ENCODE results near the gene PPP4R1.

The PPP4R1 gene

GRCh38 chr18:9552616-9553015 is 61.7 kb downstream of the PPP4R1 start:
- Histone ChIP-seq H2BK5ac (ENCODE audit: low read depth, low read length, poor library complexity, severe bottlenecking) (no peak overlapping the region), H3K79me1 (replicated peaks; ENCODE audit: low read length, poor library complexity, severe bottlenecking) (peaks cover 26% of the 10 kb centered on the region)

DNA sequence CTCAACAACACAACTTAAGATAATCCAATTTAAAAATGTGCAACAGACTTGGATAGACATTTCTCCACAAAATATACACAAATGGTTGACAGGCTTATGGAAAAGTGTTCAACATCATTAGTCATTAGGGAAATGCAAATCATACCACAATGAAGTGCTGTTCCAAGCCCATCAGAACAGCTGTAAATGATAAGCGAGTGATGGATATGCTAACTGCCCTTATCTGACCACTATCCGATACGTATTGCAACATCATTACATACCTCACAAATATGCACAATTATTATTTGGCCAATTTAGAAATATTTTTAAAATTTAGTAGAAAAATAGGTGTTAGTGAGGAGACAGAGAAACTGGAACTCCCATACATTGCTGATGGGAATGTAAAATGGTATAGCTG is 62.2 kb downstream of the PPP4R1 start:
- H3K9ac ChIP-seq (ENCODE audit: low read length), result no peak overlapping the region
- no peak overlapping the region for H3K14ac ChIP-seq (ENCODE audit: low read length in 2 of 2)
- H3K4me3 ChIP-seq (ENCODE audit: insufficient read depth in 1 of 2, low read depth in 1 of 2, low read length in 2 of 2), result no peak overlapping the region
- H2BK5ac ChIP-seq (ENCODE audit: low read depth, low read length, poor library complexity, severe bottlenecking), result no peak overlapping the region
- no peak overlapping the region for H2AK5ac ChIP-seq (ENCODE audit: low read length, severe bottlenecking)
- no peak overlapping the region for H2BK15ac ChIP-seq (ENCODE audit: low read depth, poor library complexity, severe bottlenecking)
- H3K9me3 ChIP-seq (ENCODE audit: control insufficient read depth, low read length), result peaks cover 3% of the 10 kb centered on the region
- no peak overlapping the region for H3K18ac ChIP-seq (ENCODE audit: low read depth in 1 of 2, low read length in 2 of 2)
- no peaks in the 10 kb centered on the region for H3K27me3 ChIP-seq (ENCODE audit: control insufficient read depth in 1 of 2, insufficient read depth in 1 of 2, low read length in 2 of 2)
- H2BK120ac ChIP-seq (ENCODE audit: low read depth, low read length), result no peak overlapping the region
- H3K4me2 ChIP-seq (ENCODE audit: low read length, poor library complexity, severe bottlenecking), result no peak overlapping the region
- no peak for DNase-seq
- H2AFZ ChIP-seq (ENCODE audit: low read depth, low read length), result no peak overlapping the region
- no peak overlapping the region for H3K27ac ChIP-seq (ENCODE audit: low read length, poor library complexity, severe bottlenecking)
- H2BK12ac ChIP-seq (ENCODE audit: low read length in 2 of 2), result no peak overlapping the region
- no peak overlapping the region for H4K8ac ChIP-seq (ENCODE audit: low read length)
- H3K4ac ChIP-seq (ENCODE audit: low read depth in 1 of 2, low read length in 2 of 2), result no peak overlapping the region
- no peak overlapping the region for H3K23ac ChIP-seq (ENCODE audit: low read length in 2 of 2)
- H3K79me1 ChIP-seq (replicated peaks; ENCODE audit: low read length, poor library complexity, severe bottlenecking), result peaks cover 28% of the 10 kb centered on the region
- 100% methylated on average over 1 of the region's 3 CpGs for WGBS
- H3K36me3 ChIP-seq (ENCODE audit: control insufficient read depth in 1 of 2, insufficient read depth in 2 of 2, low read depth in 1 of 2, low read length in 2 of 2), result peaks cover 45 to 93% of the 10 kb centered on the region in 2 experiments
- no peaks in the 10 kb centered on the region for H3K4me1 ChIP-seq (ENCODE audit: control insufficient read depth, insufficient read depth, low read depth, low read length)
- no peak overlapping the region for H4K91ac ChIP-seq (ENCODE audit: low read length)

More at GRCh38 chr18:9552616-9553015, 61.7 kb downstream of the PPP4R1 start:
- Histone ChIP-seq H4K91ac (ENCODE audit: low read length) (no peak overlapping the region), H2AFZ (ENCODE audit: low read depth, low read length) (no peak overlapping the region), H3K4ac (ENCODE audit: low read depth in 1 of 2, low read length in 2 of 2) (no peak overlapping the region), H3K36me3 (ENCODE audit: control insufficient read depth in 1 of 2, insufficient read depth in 2 of 2, low read depth in 1 of 2, low read length in 2 of 2) (peaks cover 43 to 93% of the 10 kb centered on the region in 2 experiments), H3K18ac (ENCODE audit: low read depth in 1 of 2, low read length in 2 of 2) (no peak overlapping the region), H3K4me1 (ENCODE audit: control insufficient read depth, insufficient read depth, low read depth, low read length) (no peaks in the 10 kb centered on the region), H3K14ac (ENCODE audit: low read length in 2 of 2) (no peak overlapping the region), H2AK5ac (ENCODE audit: low read length, severe bottlenecking) (no peak overlapping the region), H3K27ac (ENCODE audit: low read length, poor library complexity, severe bottlenecking) (no peak overlapping the region), H3K4me3 (ENCODE audit: insufficient read depth in 1 of 2, low read depth in 1 of 2, low read length in 2 of 2) (no peak overlapping the region), H2BK12ac (ENCODE audit: low read length in 2 of 2) (no peak overlapping the region), H2BK15ac (ENCODE audit: low read depth, poor library complexity, severe bottlenecking) (no peak overlapping the region), H3K23ac (ENCODE audit: low read length in 2 of 2) (no peak overlapping the region), H3K9me3 (ENCODE audit: control insufficient read depth, low read length) (peaks cover 3% of the 10 kb centered on the region), H4K8ac (ENCODE audit: low read length) (no peak overlapping the region), H3K27me3 (ENCODE audit: control insufficient read depth in 1 of 2, insufficient read depth in 1 of 2, low read length in 2 of 2) (no peaks in the 10 kb centered on the region), H3K9ac (ENCODE audit: low read length) (no peak overlapping the region), H2BK120ac (ENCODE audit: low read depth, low read length) (no peak overlapping the region), H3K4me2 (ENCODE audit: low read length, poor library complexity, severe bottlenecking) (no peak overlapping the region)
- WGBS, result 97% methylated on average over 3 of the region's 4 CpGs
- no peak for DNase-seq

GRCh38 chr18:9550429-9550828 is 63.9 kb downstream of the PPP4R1 start:
- H3K9ac ChIP-seq (ENCODE audit: low read length), result no peak overlapping the region
- WGBS, result 86% methylated on average over 4 of the region's 4 CpGs
- H2BK120ac ChIP-seq (ENCODE audit: low read depth, low read length), result no peak overlapping the region

DNA sequence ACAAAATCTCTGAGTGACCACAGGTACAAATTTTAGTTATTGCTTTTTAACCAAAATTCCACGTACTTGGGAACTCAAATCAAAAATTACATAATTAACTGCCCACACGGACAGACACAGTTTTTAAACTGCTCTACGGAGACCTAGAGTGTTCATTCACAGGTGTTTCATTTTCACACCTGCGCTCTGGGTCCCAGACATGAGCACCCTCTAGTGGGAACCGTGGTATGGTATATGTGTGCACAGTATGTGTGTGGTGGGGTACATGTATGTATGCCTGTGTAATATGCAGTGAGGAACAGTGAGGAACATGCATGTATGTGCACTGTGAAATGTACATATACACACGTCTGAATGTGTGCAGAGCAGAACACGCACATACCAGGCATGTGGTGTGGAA is 65.0 kb downstream of the PPP4R1 start:
- Histone ChIP-seq H2BK120ac (ENCODE audit: low read depth, low read length) (no peak overlapping the region), H3K4me3 (ENCODE audit: insufficient read depth in 1 of 2, low read depth in 1 of 2, low read length in 2 of 2) (no peak overlapping the region), H3K27ac (ENCODE audit: low read length, poor library complexity, severe bottlenecking) (no peak overlapping the region), H4K8ac (ENCODE audit: low read length) (peak overlapping the region; percentile 40), H3K18ac (ENCODE audit: low read depth in 1 of 2, low read length in 2 of 2) (no peak overlapping the region), H2AFZ (ENCODE audit: low read depth, low read length) (no peak overlapping the region), H3K9ac (ENCODE audit: low read length) (no peak overlapping the region), H3K4me2 (ENCODE audit: low read length, poor library complexity, severe bottlenecking) (no peak overlapping the region), H3K23ac (ENCODE audit: low read length in 2 of 2) (no peak overlapping the region), H2AK5ac (ENCODE audit: low read length, severe bottlenecking) (no peak overlapping the region), H2BK15ac (ENCODE audit: low read depth, poor library complexity, severe bottlenecking) (no peak overlapping the region), H3K4me1 (ENCODE audit: control insufficient read depth, insufficient read depth, low read depth, low read length) (no peaks in the 10 kb centered on the region), H2BK12ac (ENCODE audit: low read length in 2 of 2) (no peak overlapping the region), H2BK5ac (ENCODE audit: low read depth, low read length, poor library complexity, severe bottlenecking) (no peak overlapping the region), H3K36me3 (ENCODE audit: control insufficient read depth in 1 of 2, insufficient read depth in 2 of 2, low read depth in 1 of 2, low read length in 2 of 2) (peaks cover 55 to 94% of the 10 kb centered on the region in 2 experiments), H3K79me1 (replicated peaks; ENCODE audit: low read length, poor library complexity, severe bottlenecking) (peaks cover 32% of the 10 kb centered on the region), H3K27me3 (ENCODE audit: control insufficient read depth in 1 of 2, insufficient read depth in 1 of 2, low read length in 2 of 2) (no peaks in the 10 kb centered on the region), H3K9me3 (ENCODE audit: control insufficient read depth, low read length) (peaks cover 3% of the 10 kb centered on the region), H4K91ac (ENCODE audit: low read length) (peak overlapping the region; percentile 18), H3K14ac (ENCODE audit: low read length in 2 of 2) (no peak overlapping the region), H3K4ac (ENCODE audit: low read depth in 1 of 2, low read length in 2 of 2) (no peak overlapping the region)
- WGBS, result 98% methylated on average over 7 of the region's 7 CpGs
- DNase-seq, result no peak

More at GRCh38 chr18:9550429-9550828, 63.9 kb downstream of the PPP4R1 start:
- Histone ChIP-seq H2BK5ac (ENCODE audit: low read depth, low read length, poor library complexity, severe bottlenecking) (no peak overlapping the region), H3K4me3 (ENCODE audit: insufficient read depth in 1 of 2, low read depth in 1 of 2, low read length in 2 of 2) (no peak overlapping the region), H3K14ac (ENCODE audit: low read length in 2 of 2) (no peak overlapping the region), H3K4me2 (ENCODE audit: low read length, poor library complexity, severe bottlenecking) (no peak overlapping the region), H3K36me3 (ENCODE audit: control insufficient read depth in 1 of 2, insufficient read depth in 2 of 2, low read depth in 1 of 2, low read length in 2 of 2) (peaks cover 51 to 95% of the 10 kb centered on the region in 2 experiments), H2AFZ (ENCODE audit: low read depth, low read length) (no peak overlapping the region), H3K4me1 (ENCODE audit: control insufficient read depth, insufficient read depth, low read depth, low read length) (no peaks in the 10 kb centered on the region), H4K8ac (ENCODE audit: low read length) (no peak overlapping the region), H3K79me1 (replicated peaks; ENCODE audit: low read length, poor library complexity, severe bottlenecking) (peaks cover 28% of the 10 kb centered on the region), H2AK5ac (ENCODE audit: low read length, severe bottlenecking) (no peak overlapping the region), H3K27ac (ENCODE audit: low read length, poor library complexity, severe bottlenecking) (no peak overlapping the region), H3K27me3 (ENCODE audit: control insufficient read depth in 1 of 2, insufficient read depth in 1 of 2, low read length in 2 of 2) (no peaks in the 10 kb centered on the region), H2BK12ac (ENCODE audit: low read length in 2 of 2) (no peak overlapping the region), H3K23ac (ENCODE audit: low read length in 2 of 2) (no peak overlapping the region), H2BK15ac (ENCODE audit: low read depth, poor library complexity, severe bottlenecking) (no peak overlapping the region), H3K18ac (ENCODE audit: low read depth in 1 of 2, low read length in 2 of 2) (no peak overlapping the region), H3K4ac (ENCODE audit: low read depth in 1 of 2, low read length in 2 of 2) (no peak overlapping the region), H3K9me3 (ENCODE audit: control insufficient read depth, low read length) (peaks cover 3% of the 10 kb centered on the region), H4K91ac (ENCODE audit: low read length) (no peak overlapping the region)
- DNase-seq, result no peak
